HepG2 (cell line): Measurements from ENCODE around the gene PAN2. TPM values are rescaled to one million over a fixed set of nuclear protein-coding genes. Genes with fewer than 3 reads are reported as not detected.

ENCODE experiments used
- ATM ChIP-seq: fragments of 450-650 bp; IDR thresholded peaks from 2 replicates; pipeline ENCODE4 v1.7.1; 2017; ENCODE audit warnings: mild to moderate bottlenecking, borderline replicate concordance
- ERF ChIP-seq: IDR thresholded peaks from 2 replicates; pipeline ENCODE4 v1.6.1; 2018; ENCODE audit warnings: missing biosample characterization, missing genetic modification reagents
- HDAC2 ChIP-seq: sonication (generic); formaldehyde crosslinking; IDR thresholded peaks from 2 replicates; pipeline ENCODE4 v1.4.0; 2020; ENCODE audit warnings: missing genetic modification reagents
- HHEX ChIP-seq: IDR thresholded peaks from 2 replicates; pipeline ENCODE4 v1.6.1; 2016; ENCODE audit warnings: control low read depth
- HMG20A ChIP-seq: IDR thresholded peaks from 2 replicates; pipeline ENCODE4 v1.6.1; 2016; ENCODE audit warnings: borderline replicate concordance
- HOMEZ ChIP-seq: IDR thresholded peaks from 2 replicates; pipeline ENCODE4 v1.6.1; 2016; ENCODE audit warnings: low read depth
- JUN ChIP-seq: sonication (generic); formaldehyde crosslinking; IDR thresholded peaks from 2 replicates; pipeline ENCODE4 v1.4.0; 2020; ENCODE audit warnings: mild to moderate bottlenecking, missing genetic modification reagents
- KLF12 ChIP-seq: sonication (generic); formaldehyde crosslinking; IDR thresholded peaks from 2 replicates; pipeline ENCODE4 v1.4.0; 2020; ENCODE audit warnings: missing genetic modification reagents, borderline replicate concordance
- MEIS1 ChIP-seq: sonication (generic); formaldehyde crosslinking; IDR thresholded peaks from 2 replicates; pipeline ENCODE4 v1.9.0; 2021; ENCODE audit warnings: mild to moderate bottlenecking, missing genetic modification reagents, moderate library complexity, borderline replicate concordance
- PRDM15 ChIP-seq: sonication (generic); formaldehyde crosslinking; IDR thresholded peaks from 2 replicates; pipeline ENCODE4 v1.4.0; 2020; ENCODE audit warnings: missing genetic modification reagents
- RBFOX2 ChIP-seq: fragments of 200-400 bp; formaldehyde crosslinking; IDR thresholded peaks from 2 replicates; pipeline ENCODE4 v1.6.1; 2017; ENCODE audit warnings: low read depth, mild to moderate bottlenecking, low read length
- RORA ChIP-seq: sonication (generic); formaldehyde crosslinking; IDR thresholded peaks from 2 replicates; pipeline ENCODE4 v1.5.0; 2020; ENCODE audit warnings: mild to moderate bottlenecking, missing genetic modification reagents, moderate library complexity
- TBP ChIP-seq: sonication (generic); formaldehyde crosslinking; IDR thresholded peaks from 2 replicates; pipeline ENCODE4 v1.5.0; 2020; ENCODE audit warnings: missing genetic modification reagents
- YEATS4 ChIP-seq: sonication (generic); formaldehyde crosslinking; IDR thresholded peaks from 2 replicates; pipeline ENCODE4 v1.4.0; 2020; ENCODE audit warnings: missing genetic modification reagents, borderline replicate concordance
- ZBTB10 ChIP-seq: sonication (generic); formaldehyde crosslinking; IDR thresholded peaks from 2 replicates; pipeline ENCODE4 v1.4.0; 2020; ENCODE audit warnings: missing genetic modification reagents, borderline replicate concordance
- ZFP36L1 ChIP-seq: sonication (generic); formaldehyde crosslinking; IDR thresholded peaks from 2 replicates; pipeline ENCODE4 v1.8.0; 2022; ENCODE audit warnings: mild to moderate bottlenecking, missing genetic modification reagents, moderate library complexity
- ZFP62 ChIP-seq: sonication (generic); formaldehyde crosslinking; IDR thresholded peaks from 2 replicates; pipeline ENCODE4 v1.4.0; 2020; ENCODE audit warnings: missing genetic modification reagents
- ZNF670 ChIP-seq: sonication (generic); formaldehyde crosslinking; IDR thresholded peaks from 2 replicates; pipeline ENCODE4 v1.8.0; 2022; ENCODE audit warnings: mild to moderate bottlenecking, missing genetic modification reagents, borderline replicate concordance
- ZSCAN9 ChIP-seq: IDR thresholded peaks from 2 replicates; pipeline ENCODE4 v1.6.1; 2016; ENCODE audit warnings: borderline replicate concordance
- polyA plus RNA-seq, 8 experiments: library from polyadenylated mRNA; depleted of rRNA in 3 of 8; stranded (reverse) in 7 of 8; unstranded in 1 of 8; fragments of >200 nt; fragmentation: Illumina TruSeq in 4 of 8; extraction: Trizol in 4 of 8; gene quantifications; 2 replicates each; pipeline versions ENCODE4 v1.2.1 to v1.2.3, GENCODE V29; 2011 to 2016; ENCODE audit warnings: low read depth in 4 of 8, missing spikeins in 1 of 8, mixed read lengths in 1 of 8; ENCODE audit not compliant: insufficient read depth in 1 of 8
- total RNA-seq, 5 experiments: library from RNA; depleted of rRNA; stranded (reverse); fragments of >200 nt; fragmentation: Illumina TruSeq; extraction: Trizol; gene quantifications; 2 replicates each; pipeline ENCODE4 v1.2.3, GENCODE V29; 2016; ENCODE audit warnings: low read depth in 1 of 5
- TF ChIP-seq, protein P1 (sequence below): sonication (generic); formaldehyde crosslinking; IDR thresholded peaks from 2 replicates; pipeline ENCODE4 v1.4.0; 2020; ENCODE audit warnings: missing genetic modification reagents

Gene PAN2
- total and polyA plus RNA-seq, 2 of the 13 experiments (the other 11 are each of a cell fraction or from before 2014, with no cell fraction given), result 27.2 to 61.1 TPM

DNA sequence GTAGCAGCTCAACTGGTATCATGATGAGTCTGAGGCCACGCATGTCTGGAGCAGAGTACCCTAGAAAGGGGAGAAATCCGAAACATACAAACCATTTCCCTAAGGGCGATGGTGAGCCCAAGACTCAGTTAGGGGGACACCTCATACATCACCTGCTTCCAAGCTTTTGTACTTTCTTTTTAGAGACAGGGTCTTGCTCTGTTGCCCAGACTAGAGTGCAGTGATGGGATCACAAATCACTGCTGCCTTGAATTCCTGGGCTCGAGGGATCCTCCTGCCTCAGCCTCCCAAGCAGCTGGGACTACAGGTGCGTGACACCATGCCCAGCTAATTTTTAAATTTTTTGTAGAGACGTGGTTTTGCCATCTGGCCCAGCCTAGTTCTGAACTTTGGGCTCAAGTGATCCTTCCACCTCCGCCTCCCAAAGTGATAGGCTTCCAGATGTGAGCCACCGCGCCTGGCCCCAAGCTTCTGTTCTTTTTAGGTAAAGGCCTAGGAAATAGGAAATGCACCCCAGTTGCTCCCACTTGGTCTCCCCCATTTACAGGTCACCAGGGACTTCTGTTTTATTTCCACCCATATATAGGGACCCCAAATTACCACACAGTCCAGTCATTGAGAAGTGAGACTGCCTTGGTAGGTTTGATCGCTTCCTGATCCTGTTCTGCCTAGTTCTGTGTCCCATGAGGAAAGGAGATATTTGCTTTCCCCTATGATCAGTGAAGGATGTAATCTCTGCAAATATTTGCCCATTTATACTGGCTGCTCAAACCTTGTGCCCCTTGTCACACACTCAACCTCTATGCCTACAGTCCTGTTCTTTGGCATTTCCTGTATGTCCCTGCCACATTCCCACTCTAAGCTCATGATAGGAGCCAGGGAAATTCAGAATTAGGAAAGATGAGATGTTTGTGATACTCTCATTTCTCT, 28.6 kb upstream of the PAN2 start, which contains the start of gene APOF (continued):
- TF ChIP-seq ATM (no peak), KLF12 (CRISPR knock-in tag) (no peak), ZNF670 (CRISPR knock-in tag) (no peak), JUN (no peak), TBP (no peak), HDAC2 (CRISPR knock-in tag) (peak; percentile 66; the same call in 1 of the 2 replicates), ZFP62 (CRISPR knock-in tag) (no peak), ERF (CRISPR knock-in tag) (peak; percentile 49), HOMEZ (CRISPR knock-in tag) (peak; percentile 56; the same call in 1 of the 2 replicates), HMG20A (CRISPR knock-in tag) (peak; percentile 37; the same call in 1 of the 2 replicates), YEATS4 (CRISPR knock-in tag) (peak; percentile 44; the same call in 1 of the 2 replicates), MEIS1 (CRISPR knock-in tag) (no peak), ZFP36L1 (CRISPR knock-in tag) (no peak), ZBTB10 (CRISPR knock-in tag) (0 out of 2 replicates have a peak, but pooled peaks have one; percentile 39), RBFOX2 (peak; percentile 40; the same call in 1 of the 2 replicates), ZSCAN9 (CRISPR knock-in tag) (no peak), RORA (no peak), PRDM15 (CRISPR knock-in tag) (no peak), HHEX (peak; percentile 48; the same call in 1 of the 2 replicates)
- TF ChIP-seq, protein P1, sequence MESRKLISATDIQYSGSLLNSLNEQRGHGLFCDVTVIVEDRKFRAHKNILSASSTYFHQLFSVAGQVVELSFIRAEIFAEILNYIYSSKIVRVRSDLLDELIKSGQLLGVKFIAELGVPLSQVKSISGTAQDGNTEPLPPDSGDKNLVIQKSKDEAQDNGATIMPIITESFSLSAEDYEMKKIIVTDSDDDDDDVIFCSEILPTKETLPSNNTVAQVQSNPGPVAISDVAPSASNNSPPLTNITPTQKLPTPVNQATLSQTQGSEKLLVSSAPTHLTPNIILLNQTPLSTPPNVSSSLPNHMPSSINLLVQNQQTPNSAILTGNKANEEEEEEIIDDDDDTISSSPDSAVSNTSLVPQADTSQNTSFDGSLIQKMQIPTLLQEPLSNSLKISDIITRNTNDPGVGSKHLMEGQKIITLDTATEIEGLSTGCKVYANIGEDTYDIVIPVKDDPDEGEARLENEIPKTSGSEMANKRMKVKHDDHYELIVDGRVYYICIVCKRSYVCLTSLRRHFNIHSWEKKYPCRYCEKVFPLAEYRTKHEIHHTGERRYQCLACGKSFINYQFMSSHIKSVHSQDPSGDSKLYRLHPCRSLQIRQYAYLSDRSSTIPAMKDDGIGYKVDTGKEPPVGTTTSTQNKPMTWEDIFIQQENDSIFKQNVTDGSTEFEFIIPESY (CRISPR knock-in tag), result no peak
